SK-N-SH treated with all-trans-retinoic acid at 6 μM for 48 hours (cell line): ENCODE measurements around the gene PRIMPOL.

Source experiments
- CREB5 ChIP-seq: fragments of 250-450 bp; sonication (Bioruptor Pico); IDR thresholded peaks from 2 replicates; pipeline ENCODE4 v1.5.1; 2020; ENCODE audit warnings: low read depth, mild to moderate bottlenecking, moderate library complexity
- GLIS3 ChIP-seq: fragments of 250-450 bp; sonication (Bioruptor Pico); IDR thresholded peaks from 2 replicates; pipeline ENCODE4 v1.5.0; 2020; ENCODE audit warnings: mild to moderate bottlenecking, moderate library complexity
- PATZ1 ChIP-seq: fragments of 250-450 bp; sonication (Bioruptor Pico); IDR thresholded peaks from 2 replicates; pipeline ENCODE4 v1.8.0; 2020; ENCODE audit warnings: mild to moderate bottlenecking, moderate library complexity, borderline replicate concordance
- RARB ChIP-seq: fragments of 250-450 bp; sonication (Bioruptor Pico); IDR thresholded peaks from 2 replicates; pipeline ENCODE4 v1.8.0; 2021; ENCODE audit warnings: mild to moderate bottlenecking, moderate library complexity

GRCh38 chr4:184660978-184661377 is 11.4 kb downstream of the PRIMPOL start:
- no peak for TF ChIP-seq GLIS3
- no peak for TF ChIP-seq CREB5 (CRISPR knock-in tag)
- no peak for TF ChIP-seq RARB (CRISPR knock-in tag)
- no peak for TF ChIP-seq PATZ1
